GM12801 (cell line): Measurements from ENCODE around the gene ZW10.

Source experiments
- TF ChIP-seq, protein P1 (sequence below): IDR thresholded peaks from one replicate; pipeline ENCODE4 v1.5.1; 2011; ENCODE audit warnings: control low read depth; ENCODE audit not compliant: insufficient read length; ENCODE audit errors: extremely low read depth

ZW10 gene

DNA sequence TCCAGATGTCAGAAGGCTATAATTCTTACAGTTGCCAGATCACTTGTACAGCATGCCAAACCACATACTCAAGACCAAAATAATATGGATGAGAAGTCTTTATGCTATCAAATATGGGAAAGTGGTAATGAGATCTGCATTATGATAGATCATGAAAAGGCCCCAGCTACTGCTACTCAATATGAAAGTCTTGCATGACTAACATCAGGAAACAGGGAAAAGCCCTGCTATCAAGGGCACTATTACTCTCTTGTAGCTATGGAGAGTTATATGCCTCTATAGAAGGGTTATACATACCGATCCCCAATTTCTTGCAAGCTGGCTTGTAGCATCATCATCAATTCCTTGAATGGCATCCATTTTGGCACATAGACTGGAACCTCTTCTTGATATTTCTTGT, 37.2 kb downstream of the ZW10 start:
- TF ChIP-seq, protein P1, sequence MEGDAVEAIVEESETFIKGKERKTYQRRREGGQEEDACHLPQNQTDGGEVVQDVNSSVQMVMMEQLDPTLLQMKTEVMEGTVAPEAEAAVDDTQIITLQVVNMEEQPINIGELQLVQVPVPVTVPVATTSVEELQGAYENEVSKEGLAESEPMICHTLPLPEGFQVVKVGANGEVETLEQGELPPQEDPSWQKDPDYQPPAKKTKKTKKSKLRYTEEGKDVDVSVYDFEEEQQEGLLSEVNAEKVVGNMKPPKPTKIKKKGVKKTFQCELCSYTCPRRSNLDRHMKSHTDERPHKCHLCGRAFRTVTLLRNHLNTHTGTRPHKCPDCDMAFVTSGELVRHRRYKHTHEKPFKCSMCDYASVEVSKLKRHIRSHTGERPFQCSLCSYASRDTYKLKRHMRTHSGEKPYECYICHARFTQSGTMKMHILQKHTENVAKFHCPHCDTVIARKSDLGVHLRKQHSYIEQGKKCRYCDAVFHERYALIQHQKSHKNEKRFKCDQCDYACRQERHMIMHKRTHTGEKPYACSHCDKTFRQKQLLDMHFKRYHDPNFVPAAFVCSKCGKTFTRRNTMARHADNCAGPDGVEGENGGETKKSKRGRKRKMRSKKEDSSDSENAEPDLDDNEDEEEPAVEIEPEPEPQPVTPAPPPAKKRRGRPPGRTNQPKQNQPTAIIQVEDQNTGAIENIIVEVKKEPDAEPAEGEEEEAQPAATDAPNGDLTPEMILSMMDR, result no peak

DNA sequence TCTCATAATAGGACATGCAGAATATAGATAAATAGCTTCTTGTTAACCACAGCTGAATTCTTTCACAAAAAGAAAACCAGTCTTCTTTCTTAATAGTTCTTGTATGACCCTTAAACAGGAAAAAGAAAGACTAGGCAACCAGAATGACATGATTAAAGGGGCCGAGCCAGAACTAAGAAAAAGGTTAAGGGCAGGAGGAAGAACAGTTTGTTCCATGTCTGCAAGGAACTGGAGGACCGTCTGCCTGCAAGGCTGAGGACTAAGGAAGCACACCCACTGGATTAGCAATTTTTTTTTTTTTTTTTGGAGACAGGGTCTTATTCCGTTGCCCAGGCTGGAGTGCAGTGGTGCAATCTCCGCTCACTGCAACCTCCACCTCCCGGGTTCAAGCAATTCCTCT, 41.4 kb downstream of the ZW10 start:
- TF ChIP-seq, protein P1, result no peak

DNA sequence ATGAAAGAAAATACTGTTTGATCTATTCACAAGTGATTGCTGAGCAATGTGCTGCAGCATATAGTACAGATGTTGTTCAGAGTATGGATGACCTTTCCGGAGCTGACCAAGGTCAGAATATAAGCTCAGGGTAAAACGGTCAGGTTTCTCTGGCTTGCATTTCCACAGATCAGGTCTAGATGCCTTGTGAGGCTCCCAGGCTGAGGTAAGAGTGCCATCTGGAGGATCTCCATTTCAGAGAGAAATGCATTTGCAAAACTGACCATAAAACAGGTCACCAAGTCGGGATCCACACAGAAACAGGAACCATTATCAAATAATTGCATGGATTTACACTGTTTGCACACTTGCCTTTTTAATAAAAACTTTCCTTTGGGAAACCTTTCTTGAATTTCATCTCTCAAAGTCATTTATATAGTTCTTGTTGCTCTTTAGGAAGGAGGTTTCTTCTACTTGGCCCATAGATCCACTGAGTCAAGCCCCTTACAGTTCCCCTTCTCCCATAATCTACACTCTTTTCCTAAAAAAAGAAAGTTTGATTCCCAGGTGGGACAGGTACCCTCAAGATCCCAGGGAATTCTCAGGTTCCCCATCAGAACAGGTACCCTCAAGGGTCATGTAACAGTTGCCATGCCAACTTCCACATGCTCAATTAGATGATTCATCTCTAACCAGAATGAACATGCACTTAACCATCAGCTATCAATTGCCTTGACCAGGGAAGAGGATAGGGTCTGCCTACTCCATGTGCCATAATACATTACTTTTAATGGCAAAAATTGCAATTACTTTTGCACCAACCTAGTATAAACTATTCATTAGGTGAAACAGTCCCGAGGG, 42.4 kb downstream of the ZW10 start:
- TF ChIP-seq, protein P1, result no peak

DNA sequence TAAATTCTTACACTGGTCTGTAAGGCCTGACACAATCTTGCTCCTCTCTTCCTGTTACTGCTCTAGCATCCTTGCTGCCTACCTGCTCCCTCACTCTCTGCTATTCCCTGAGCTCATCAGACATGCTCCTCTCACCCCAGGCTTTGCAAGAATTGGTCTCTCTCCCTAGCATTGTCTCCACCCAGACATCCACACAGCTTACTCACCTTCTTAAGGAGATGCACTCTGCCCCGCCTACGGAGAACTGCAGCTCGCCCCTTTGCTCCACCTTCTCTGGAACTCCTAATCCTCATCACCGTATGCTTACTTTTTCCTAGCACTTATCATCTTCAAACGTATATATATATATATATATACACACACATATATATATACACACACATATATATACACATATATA, 44.0 kb downstream of the ZW10 start:
- TF ChIP-seq, protein P1, result no peak

DNA sequence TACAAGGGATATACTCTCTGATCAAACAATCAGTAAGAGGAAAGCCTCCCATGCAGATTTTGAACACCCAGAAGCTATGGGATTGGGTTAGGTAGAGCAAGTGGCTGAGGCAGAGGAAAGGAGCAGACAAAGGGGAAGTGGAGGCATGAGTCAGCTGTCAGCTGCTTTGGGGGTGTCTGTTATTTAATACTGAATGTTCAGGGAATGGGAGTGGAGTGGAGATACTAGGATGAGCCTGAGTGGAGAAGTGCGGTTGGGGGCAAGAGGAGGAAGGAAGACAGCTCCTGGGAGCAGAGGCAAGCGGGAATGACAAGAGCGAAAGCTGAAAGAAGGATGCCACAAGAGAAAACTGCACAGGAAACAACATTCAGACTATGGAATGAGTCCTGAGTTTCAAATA, 44.7 kb downstream of the ZW10 start:
- TF ChIP-seq, protein P1, result no peak

DNA sequence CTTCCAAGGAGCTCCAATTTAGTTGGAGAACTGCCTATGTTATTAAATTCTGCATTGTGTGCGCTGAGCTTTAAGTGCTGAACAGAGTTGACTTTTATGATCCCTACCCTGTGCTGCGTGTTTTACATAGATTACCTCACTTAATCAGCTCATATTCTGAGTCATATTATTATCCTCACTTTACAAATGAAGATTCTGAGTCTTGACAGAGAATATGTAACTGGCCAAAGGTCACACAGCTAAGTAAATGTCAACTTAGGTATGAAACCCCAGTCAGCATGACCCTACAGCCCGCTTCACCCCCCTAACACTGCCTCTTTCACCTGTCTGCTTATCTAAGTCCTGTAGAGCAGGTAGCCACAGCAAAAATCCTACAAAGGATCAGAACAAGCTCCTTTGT, 47.6 kb downstream of the ZW10 start:
- TF ChIP-seq, protein P1, result no peak

DNA sequence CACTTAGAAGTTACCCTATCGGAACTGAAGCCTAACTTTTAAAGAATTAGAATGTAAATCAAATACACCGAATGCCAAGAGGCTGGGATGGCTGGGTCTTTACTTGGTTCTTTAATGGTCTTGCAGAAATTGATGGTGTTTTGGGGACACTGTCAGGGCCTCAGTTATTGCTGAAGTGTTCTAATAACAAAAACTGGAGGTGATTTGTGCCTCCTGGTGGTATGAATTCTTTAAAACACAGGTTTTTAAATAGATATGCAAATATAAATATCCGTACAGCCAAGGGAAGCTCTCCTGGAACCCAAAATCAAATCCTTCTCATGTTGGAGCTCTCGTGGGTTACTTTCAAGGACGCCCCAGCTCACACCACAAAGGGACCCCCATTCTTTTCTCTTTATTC, 48.1 kb downstream of the ZW10 start:
- TF ChIP-seq, protein P1, result no peak
